Gastrocnemius medialis (tissue), 4 donors: ENCODE data around the gene SCARF2.

Experiments
- POLR2A ChIP-seq, 2 donors: fragments of 450-650 bp; IDR thresholded peaks; one replicate each; pipeline ENCODE4 v1.6.1; 2017; ENCODE audit warnings: antibody characterized with exemption in 2 of 2, mild to moderate bottlenecking in 2 of 2, moderate library complexity in 2 of 2
- TF ChIP-seq, protein P1 (sequence below), 5 experiments: fragments of 450-650 bp in 3 of 5; fragments of 200-600 bp in 2 of 5; sonication (generic) in 2 of 5; IDR thresholded peaks in 4 of 5; conservative IDR thresholded peaks in 1 of 5; 1 replicate in 4 of 5; 2 replicates in 1 of 5; pipeline ENCODE4 v1.5.1; 2016 to 2019; ENCODE audit warnings: antibody characterized with exemption in 5 of 5, mild to moderate bottlenecking in 3 of 5, moderate library complexity in 3 of 5

- TF ChIP-seq, protein P1, sequence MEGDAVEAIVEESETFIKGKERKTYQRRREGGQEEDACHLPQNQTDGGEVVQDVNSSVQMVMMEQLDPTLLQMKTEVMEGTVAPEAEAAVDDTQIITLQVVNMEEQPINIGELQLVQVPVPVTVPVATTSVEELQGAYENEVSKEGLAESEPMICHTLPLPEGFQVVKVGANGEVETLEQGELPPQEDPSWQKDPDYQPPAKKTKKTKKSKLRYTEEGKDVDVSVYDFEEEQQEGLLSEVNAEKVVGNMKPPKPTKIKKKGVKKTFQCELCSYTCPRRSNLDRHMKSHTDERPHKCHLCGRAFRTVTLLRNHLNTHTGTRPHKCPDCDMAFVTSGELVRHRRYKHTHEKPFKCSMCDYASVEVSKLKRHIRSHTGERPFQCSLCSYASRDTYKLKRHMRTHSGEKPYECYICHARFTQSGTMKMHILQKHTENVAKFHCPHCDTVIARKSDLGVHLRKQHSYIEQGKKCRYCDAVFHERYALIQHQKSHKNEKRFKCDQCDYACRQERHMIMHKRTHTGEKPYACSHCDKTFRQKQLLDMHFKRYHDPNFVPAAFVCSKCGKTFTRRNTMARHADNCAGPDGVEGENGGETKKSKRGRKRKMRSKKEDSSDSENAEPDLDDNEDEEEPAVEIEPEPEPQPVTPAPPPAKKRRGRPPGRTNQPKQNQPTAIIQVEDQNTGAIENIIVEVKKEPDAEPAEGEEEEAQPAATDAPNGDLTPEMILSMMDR (IDR thresholded peaks at IDR 0.05 in 4 of 5, conservative IDR thresholded peaks at IDR 0.05 in 1 of 5), result no peak
- TF ChIP-seq POLR2A (IDR thresholded peaks at IDR 0.05), result no peak
These were observed 48.6 kb upstream of the SCARF2 start for GRCh38 chr22:20486229-20486628.
